Lung (tissue), 12 donors: ENCODE results near the gene SNCAIP. TPM values are rescaled to one million over a fixed set of nuclear protein-coding genes. Genes with fewer than 3 reads are reported as not detected.

ENCODE experiments used
- ATAC-seq: fragments of 200-7000 bp; cut with Tn5 transposase; one replicate; pipeline ENCODE4 v1.9.1; 2020; ENCODE audit warnings: moderate number of reproducible peaks; ENCODE audit not compliant: insufficient read depth, low FRiP score
- DNase-seq, 3 donors: peaks; one replicate each; pipeline ENCODE4 v3.0.0-alpha.2; 2013 to 2017
- H3K27ac ChIP-seq, 2 donors: one replicate each; pipeline ENCODE4 v1.5.1; 2013; ENCODE audit warnings: mild to moderate bottlenecking in 2 of 2, moderate library complexity in 2 of 2, control low read depth in 1 of 2, inconsistent platforms in 1 of 2, low read depth in 1 of 2, low read length in 1 of 2
- H3K27me3 ChIP-seq, 3 donors: one replicate each; pipeline ENCODE4 v1.5.1; 2013; ENCODE audit warnings: low read length in 2 of 3; ENCODE audit not compliant: control insufficient read depth in 3 of 3, insufficient read depth in 3 of 3
- H3K36me3 ChIP-seq, 4 donors: one replicate each; pipeline ENCODE4 v1.5.1; 2013; ENCODE audit warnings: low read length in 4 of 4, mild to moderate bottlenecking in 1 of 4, moderate library complexity in 1 of 4; ENCODE audit not compliant: control insufficient read depth in 4 of 4, insufficient read depth in 4 of 4
- H3K4me1 ChIP-seq, 5 donors: one replicate each; pipeline ENCODE4 v1.5.1; 2013; ENCODE audit warnings: low read length in 5 of 5, mild to moderate bottlenecking in 2 of 5, moderate library complexity in 1 of 5; ENCODE audit not compliant: control insufficient read depth in 5 of 5, insufficient read depth in 5 of 5
- H3K4me3 ChIP-seq: one replicate; pipeline ENCODE4 v1.5.1; 2013; ENCODE audit warnings: mild to moderate bottlenecking, control low read depth, moderate library complexity
- H3K9ac ChIP-seq, 2 donors: one replicate each; pipeline ENCODE4 v1.5.1; 2013; ENCODE audit warnings: low read length in 2 of 2, control low read depth in 1 of 2; ENCODE audit not compliant: insufficient read depth in 1 of 2
- H3K9me3 ChIP-seq, 4 donors: one replicate each; pipeline ENCODE4 v1.5.1; 2013; ENCODE audit warnings: low read length in 3 of 4, mild to moderate bottlenecking in 1 of 4, moderate library complexity in 1 of 4; ENCODE audit not compliant: control insufficient read depth in 4 of 4, insufficient read depth in 3 of 4
- WGBS, 2 donors: extraction: QIAGEN DNeasy Blood & Tissue Kit; methylation state at CpG; one replicate each; pipeline ENCODE4 v1.1.7; 2013; 5-methylcytosine and 5-hydroxymethylcytosine counted together
- polyA plus RNA-seq, 2 donors: library from polyadenylated mRNA; stranded (reverse); fragments of 200-250 nt; gene quantifications; one replicate each; pipeline ENCODE4 v1.2.1, GENCODE V29; 2013
- total RNA-seq, 2 donors: library from RNA; depleted of rRNA in 1 of 2; stranded (reverse); fragments of >200 nt in 1 of 2; gene quantifications; one replicate each; pipeline ENCODE4 v1.2.1, GENCODE V29; 2014 to 2021
- TF ChIP-seq, protein P1 (sequence below): IDR thresholded peaks from 2 replicates; pipeline ENCODE4 v1.5.1; 2012; ENCODE audit warnings: mild to moderate bottlenecking; ENCODE audit errors: control extremely low read depth, extremely low read depth
- donor health status: control.
- donor health status: control.
- donor health status: Bipolar disorder and iron deficiency.
- donor health status: healthy.
- donor health status: DM: yes; HTN: yes; CAD: no.

Gene SNCAIP
- total and polyA plus RNA-seq, 4 donors: 1.4 to 25.7 (median 4.7) TPM

DNA sequence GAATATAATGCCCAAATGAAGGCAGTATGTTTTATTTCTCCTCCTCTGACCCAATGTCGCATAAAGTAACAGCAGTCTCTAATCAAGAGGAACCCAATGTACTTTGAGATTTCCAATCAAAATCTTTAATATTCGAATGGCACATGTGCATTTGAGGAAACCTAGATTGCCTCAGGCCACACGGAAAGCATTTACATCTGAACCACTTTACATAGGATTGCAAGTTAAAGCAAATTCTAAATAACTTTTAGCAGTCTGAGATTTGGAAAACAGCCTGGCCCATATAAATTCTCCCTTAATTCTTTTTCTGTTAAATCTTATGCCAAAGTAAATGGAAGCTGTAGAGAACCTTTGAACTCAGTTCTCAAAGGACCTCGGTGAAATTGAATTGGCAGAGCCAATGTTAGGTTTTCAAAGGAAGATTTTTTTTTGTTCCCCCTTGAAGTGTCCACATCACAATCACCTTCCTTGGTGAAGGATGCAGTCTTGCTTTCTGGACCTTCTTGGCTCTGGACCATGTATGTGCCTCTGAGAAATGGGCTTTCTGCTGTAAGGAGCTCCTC, 57.3 kb downstream of the SNCAIP start:
- Histone ChIP-seq H3K4me1 (peaks cover 0 to 40% (median 3%) of the 10 kb centered on the region in 5 donors), H3K27me3 (no peaks in the 10 kb centered on the region), H3K36me3 (no peaks in the 10 kb centered on the region), H3K9me3 (no peaks in the 10 kb centered on the region), H3K27ac (no peak overlapping the region), H3K9ac (no peak overlapping the region), H3K4me3 (no peak overlapping the region)
- ATAC-seq (no peak), DNase-seq (peak in 1 of 3 donors; percentile 54)
- WGBS, 2 donors: 74 to 87% methylated on average over 4 of the region's 4 CpGs
- TF ChIP-seq, protein P1, sequence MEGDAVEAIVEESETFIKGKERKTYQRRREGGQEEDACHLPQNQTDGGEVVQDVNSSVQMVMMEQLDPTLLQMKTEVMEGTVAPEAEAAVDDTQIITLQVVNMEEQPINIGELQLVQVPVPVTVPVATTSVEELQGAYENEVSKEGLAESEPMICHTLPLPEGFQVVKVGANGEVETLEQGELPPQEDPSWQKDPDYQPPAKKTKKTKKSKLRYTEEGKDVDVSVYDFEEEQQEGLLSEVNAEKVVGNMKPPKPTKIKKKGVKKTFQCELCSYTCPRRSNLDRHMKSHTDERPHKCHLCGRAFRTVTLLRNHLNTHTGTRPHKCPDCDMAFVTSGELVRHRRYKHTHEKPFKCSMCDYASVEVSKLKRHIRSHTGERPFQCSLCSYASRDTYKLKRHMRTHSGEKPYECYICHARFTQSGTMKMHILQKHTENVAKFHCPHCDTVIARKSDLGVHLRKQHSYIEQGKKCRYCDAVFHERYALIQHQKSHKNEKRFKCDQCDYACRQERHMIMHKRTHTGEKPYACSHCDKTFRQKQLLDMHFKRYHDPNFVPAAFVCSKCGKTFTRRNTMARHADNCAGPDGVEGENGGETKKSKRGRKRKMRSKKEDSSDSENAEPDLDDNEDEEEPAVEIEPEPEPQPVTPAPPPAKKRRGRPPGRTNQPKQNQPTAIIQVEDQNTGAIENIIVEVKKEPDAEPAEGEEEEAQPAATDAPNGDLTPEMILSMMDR: no peak

DNA sequence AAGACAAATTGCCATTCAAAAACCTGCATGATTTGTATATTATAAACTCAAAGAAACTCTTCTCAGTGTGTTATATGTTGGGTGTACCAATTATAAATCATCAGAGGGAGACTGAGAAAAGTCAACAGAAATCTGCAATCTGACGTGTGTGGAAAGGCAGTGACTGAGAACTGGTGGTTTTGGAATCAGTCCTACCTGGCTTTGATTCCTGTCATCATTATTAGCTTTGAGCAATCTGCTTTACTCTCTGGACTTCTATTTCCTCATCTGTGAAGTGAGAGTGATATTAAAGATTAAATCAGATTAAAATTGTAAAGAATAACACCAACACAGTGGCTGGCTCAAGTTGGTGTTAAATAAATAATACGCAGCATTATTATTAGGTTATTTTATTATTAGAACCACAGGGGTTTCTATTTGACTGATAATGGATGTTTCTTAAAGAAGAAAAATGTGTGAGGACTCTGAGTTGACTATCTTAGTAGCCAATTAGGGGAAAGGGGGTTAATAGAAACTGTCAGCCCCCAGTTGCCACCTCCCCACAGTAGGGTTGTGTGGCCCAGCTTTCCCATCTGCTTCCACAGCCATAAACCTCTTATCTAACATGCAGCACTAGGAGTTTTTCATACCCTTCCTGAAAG, 59.6 kb downstream of the SNCAIP start:
- Histone ChIP-seq H3K9me3 (no peaks in the 10 kb centered on the region), H3K4me3 (no peak overlapping the region), H3K27ac (no peak overlapping the region), H3K27me3 (no peaks in the 10 kb centered on the region), H3K4me1 (peaks cover 0 to 55% (median 10%) of the 10 kb centered on the region in 5 donors), H3K36me3 (no peaks in the 10 kb centered on the region), H3K9ac (no peak overlapping the region)
- DNase-seq (no peak), ATAC-seq (no peak)
- TF ChIP-seq, protein P1: no peak
- 82 to 83% methylated on average over 2 of the region's 2 CpGs for WGBS, 2 donors

- Histone ChIP-seq H3K9me3 (no peaks in the 10 kb centered on the region), H3K4me1 (peaks cover 0 to 43% (median 17%) of the 10 kb centered on the region in 5 donors), H3K27ac (no peak overlapping the region), H3K27me3 (no peaks in the 10 kb centered on the region), H3K36me3 (no peaks in the 10 kb centered on the region), H3K4me3 (no peak overlapping the region), H3K9ac (no peak overlapping the region)
- no peak for ATAC-seq
- TF ChIP-seq, protein P1: no peak
- DNase-seq: peak in 2 of 3 donors; percentile 55 to 63
These were observed 62.1 kb downstream of the SNCAIP start for GRCh38 chr5:122374110-122374509.

GRCh38 chr5:122375801-122376200, 63.8 kb downstream of the SNCAIP start:
- H3K36me3 ChIP-seq: no peaks in the 10 kb centered on the region
- no peak overlapping the region for H3K27ac ChIP-seq
- 82 to 91% methylated on average over 2 of the region's 2 CpGs for WGBS, 2 donors
- H3K4me1 ChIP-seq: peaks cover 0 to 38% (median 16%) of the 10 kb centered on the region in 5 donors
- no peak overlapping the region for H3K9ac ChIP-seq
- H3K27me3 ChIP-seq: no peaks in the 10 kb centered on the region
- H3K4me3 ChIP-seq: no peak overlapping the region
- DNase-seq (no peak), ATAC-seq (no peak)
- TF ChIP-seq, protein P1: no peak
- no peaks in the 10 kb centered on the region for H3K9me3 ChIP-seq
